ENCODE data around the gene FER. TPM values are rescaled to one million over a fixed set of nuclear protein-coding genes. Genes with fewer than 3 reads are reported as not detected.

The FER gene
- total RNA-seq, 1 donor, result 36.6 TPM

- Histone ChIP-seq H3K4me2 (ENCODE audit: insufficient read depth, low read length) (peak overlapping the region; percentile 63), H3K9me3 (ENCODE audit: low read depth, low read length) (no peaks in the 10 kb centered on the region), H3K27ac (ENCODE audit: low read depth, low read length) (peak overlapping the region; percentile 48), H2AFZ (ENCODE audit: low read length) (no peak overlapping the region), H3K4me1 (ENCODE audit: insufficient read depth, low read length) (peaks cover 12% of the 10 kb centered on the region), H3K79me2 (ENCODE audit: insufficient read depth, low read length) (peaks cover 13% of the 10 kb centered on the region), H3K36me3 (ENCODE audit: insufficient read depth, low read length) (no peaks in the 10 kb centered on the region), H3K4me3 (ENCODE audit: insufficient read depth, low read length) (no peak overlapping the region), H3K27me3 (ENCODE audit: insufficient read depth, low read length) (no peaks in the 10 kb centered on the region), H4K20me1 (ENCODE audit: insufficient read depth, low read length) (no peaks in the 10 kb centered on the region)
- peak; percentile 77 for DNase-seq (ENCODE audit: insufficient read length, low spot score, missing footprints)
- no peak for TF ChIP-seq CTCF (IDR thresholded peaks at IDR 0.05; ENCODE audit: extremely low read depth, low read depth, low read length)
Measured at GRCh38 chr5:108818613-108819272, 71.0 kb downstream of the FER start.

GRCh38 chr5:108820983-108821382, 73.3 kb downstream of the FER start:
- no peaks in the 10 kb centered on the region for H3K9me3 ChIP-seq (ENCODE audit: low read depth, low read length)
- H3K4me3 ChIP-seq (ENCODE audit: insufficient read depth, low read length), result no peak overlapping the region
- H3K27me3 ChIP-seq (ENCODE audit: insufficient read depth, low read length), result no peaks in the 10 kb centered on the region
- no peak for TF ChIP-seq CTCF (IDR thresholded peaks at IDR 0.05; ENCODE audit: extremely low read depth, low read depth, low read length)
- H4K20me1 ChIP-seq (ENCODE audit: insufficient read depth, low read length), result no peaks in the 10 kb centered on the region
- no peak overlapping the region for H3K27ac ChIP-seq (ENCODE audit: low read depth, low read length)
- H3K4me2 ChIP-seq (ENCODE audit: insufficient read depth, low read length), result no peak overlapping the region
- H3K36me3 ChIP-seq (ENCODE audit: insufficient read depth, low read length), result no peaks in the 10 kb centered on the region
- peaks cover 12% of the 10 kb centered on the region for H3K4me1 ChIP-seq (ENCODE audit: insufficient read depth, low read length)
- no peak overlapping the region for H2AFZ ChIP-seq (ENCODE audit: low read length)
- H3K79me2 ChIP-seq (ENCODE audit: insufficient read depth, low read length), result peaks cover 7% of the 10 kb centered on the region
- DNase-seq (ENCODE audit: insufficient read length, low spot score, missing footprints), result no peak

GRCh38 chr5:108822211-108822947, 74.7 kb downstream of the FER start:
- no peaks in the 10 kb centered on the region for H3K27me3 ChIP-seq (ENCODE audit: insufficient read depth, low read length)
- H3K9me3 ChIP-seq (ENCODE audit: low read depth, low read length), result no peaks in the 10 kb centered on the region
- no peaks in the 10 kb centered on the region for H3K36me3 ChIP-seq (ENCODE audit: insufficient read depth, low read length)
- no peak overlapping the region for H3K4me3 ChIP-seq (ENCODE audit: insufficient read depth, low read length)
- H3K4me1 ChIP-seq (ENCODE audit: insufficient read depth, low read length), result peaks cover 10% of the 10 kb centered on the region
- no peaks in the 10 kb centered on the region for H4K20me1 ChIP-seq (ENCODE audit: insufficient read depth, low read length)
- no peak overlapping the region for H3K27ac ChIP-seq (ENCODE audit: low read depth, low read length)
- H3K79me2 ChIP-seq (ENCODE audit: insufficient read depth, low read length), result no peaks in the 10 kb centered on the region
- no peak for TF ChIP-seq CTCF (IDR thresholded peaks at IDR 0.05; ENCODE audit: extremely low read depth, low read depth, low read length)
- no peak for DNase-seq (ENCODE audit: insufficient read length, low spot score, missing footprints)
- no peak overlapping the region for H2AFZ ChIP-seq (ENCODE audit: low read length)
- H3K4me2 ChIP-seq (ENCODE audit: insufficient read depth, low read length), result no peak overlapping the region

GRCh38 chr5:108827131-108827530, 79.4 kb downstream of the FER start:
- H3K27me3 ChIP-seq (ENCODE audit: insufficient read depth, low read length), result no peaks in the 10 kb centered on the region
- H3K9me3 ChIP-seq (ENCODE audit: low read depth, low read length), result no peaks in the 10 kb centered on the region
- no peak for TF ChIP-seq CTCF (IDR thresholded peaks at IDR 0.05; ENCODE audit: extremely low read depth, low read depth, low read length)
- no peak overlapping the region for H2AFZ ChIP-seq (ENCODE audit: low read length)
- no peak overlapping the region for H3K4me2 ChIP-seq (ENCODE audit: insufficient read depth, low read length)
- no peaks in the 10 kb centered on the region for H3K36me3 ChIP-seq (ENCODE audit: insufficient read depth, low read length)
- H3K4me1 ChIP-seq (ENCODE audit: insufficient read depth, low read length), result no peaks in the 10 kb centered on the region
- DNase-seq (ENCODE audit: insufficient read length, low spot score, missing footprints), result no peak
- H4K20me1 ChIP-seq (ENCODE audit: insufficient read depth, low read length), result no peaks in the 10 kb centered on the region
- peaks cover 4% of the 10 kb centered on the region for H3K79me2 ChIP-seq (ENCODE audit: insufficient read depth, low read length)
- no peak overlapping the region for H3K4me3 ChIP-seq (ENCODE audit: insufficient read depth, low read length)
- no peak overlapping the region for H3K27ac ChIP-seq (ENCODE audit: low read depth, low read length)
